NCI-H774 (cell line): ENCODE measurements around the gene MCRIP1.

Source experiments
- DNase-seq: peaks from one replicate; lab custom pipeline; 2025; lab: John Stamatoyannopoulos, UW

MCRIP1 gene

DNA sequence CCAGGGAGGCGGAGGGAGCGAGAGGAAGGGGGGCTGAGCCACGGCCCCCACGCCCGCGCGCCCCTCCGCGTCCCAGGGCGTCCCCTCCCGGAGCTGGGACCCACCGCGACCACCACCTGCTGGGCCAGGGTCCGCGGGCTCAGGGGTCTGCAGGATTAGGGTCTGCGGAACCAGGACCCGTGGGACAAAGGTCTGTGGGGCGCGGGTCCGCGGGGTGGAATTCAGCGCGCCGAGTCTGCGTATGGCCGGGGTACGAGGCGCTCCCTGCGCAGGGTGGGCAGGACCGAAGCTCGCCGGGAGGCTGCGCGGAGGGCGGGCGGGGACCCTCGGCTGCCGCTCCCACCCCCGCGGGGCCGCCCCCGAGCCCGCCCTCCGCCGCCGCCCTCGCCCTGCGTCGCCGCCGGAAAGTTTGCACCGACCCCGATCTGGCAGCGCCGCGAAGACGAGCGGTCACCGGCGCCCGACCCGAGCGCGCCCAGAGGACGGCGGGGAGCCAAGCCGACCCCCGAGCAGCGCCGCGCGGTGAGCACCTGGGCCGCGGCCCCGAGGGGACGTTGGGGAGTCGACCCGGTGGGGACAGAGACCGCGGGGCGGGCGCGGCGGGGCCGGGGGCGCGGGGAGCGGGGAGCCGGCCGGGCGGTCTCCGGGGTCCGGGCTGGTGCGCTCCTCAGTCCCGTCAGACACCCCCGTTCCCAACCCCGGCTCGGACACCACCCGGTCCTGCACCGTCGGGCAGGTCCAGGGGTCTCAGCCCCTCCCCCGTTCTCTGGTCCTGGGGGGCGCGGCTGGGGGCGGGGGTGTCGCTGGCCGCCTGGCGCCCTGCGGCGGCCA lies 29.1 kb downstream of the MCRIP1 start, which contains the start of gene GCGR:
GCGR (plus strand) TSS at position 423 of the 831 bp plus-strand sequence. CDS start 4,869 bp downstream, outside the sequence.
- DNase-seq: no peak

DNA sequence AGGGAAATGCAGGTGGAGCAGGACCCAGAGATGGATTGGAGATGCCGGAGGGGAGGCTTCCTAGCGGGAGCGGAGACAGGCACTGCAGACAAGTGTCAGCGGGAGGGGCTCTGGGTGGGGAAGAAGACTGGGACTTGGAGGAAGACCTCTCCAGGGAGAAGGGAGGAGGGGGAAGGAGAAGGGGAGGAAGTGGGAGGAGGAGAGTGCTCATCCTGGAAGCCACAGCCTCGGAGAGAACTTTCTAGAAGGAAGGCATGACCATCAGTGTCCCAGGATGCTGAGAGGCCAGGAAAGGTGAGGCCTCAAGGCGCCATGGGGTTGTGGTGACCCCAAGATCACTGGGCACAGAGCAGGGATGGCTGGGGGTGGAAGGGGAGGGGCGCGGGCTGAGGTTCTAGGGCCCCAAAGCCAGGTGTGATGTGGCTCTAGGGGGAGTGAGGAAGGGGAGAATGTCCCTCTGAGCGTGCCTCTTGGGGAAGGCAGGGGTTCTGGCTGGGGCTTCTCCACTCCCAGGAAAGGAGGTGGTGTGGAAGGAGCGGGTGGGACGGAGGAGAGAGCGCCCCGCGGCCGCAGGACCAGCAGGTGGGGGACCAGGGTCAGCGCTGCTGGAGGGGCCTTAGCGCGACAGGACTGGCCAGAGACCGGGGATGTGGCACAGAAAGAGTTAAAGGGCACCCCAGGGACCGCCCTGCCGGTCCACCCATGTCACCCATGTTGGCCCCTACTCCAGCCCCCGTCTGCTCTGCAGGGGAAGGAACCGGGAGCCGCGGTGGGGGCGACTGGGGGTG lies 30.0 kb downstream of the MCRIP1 start:
- no peak for DNase-seq

DNA sequence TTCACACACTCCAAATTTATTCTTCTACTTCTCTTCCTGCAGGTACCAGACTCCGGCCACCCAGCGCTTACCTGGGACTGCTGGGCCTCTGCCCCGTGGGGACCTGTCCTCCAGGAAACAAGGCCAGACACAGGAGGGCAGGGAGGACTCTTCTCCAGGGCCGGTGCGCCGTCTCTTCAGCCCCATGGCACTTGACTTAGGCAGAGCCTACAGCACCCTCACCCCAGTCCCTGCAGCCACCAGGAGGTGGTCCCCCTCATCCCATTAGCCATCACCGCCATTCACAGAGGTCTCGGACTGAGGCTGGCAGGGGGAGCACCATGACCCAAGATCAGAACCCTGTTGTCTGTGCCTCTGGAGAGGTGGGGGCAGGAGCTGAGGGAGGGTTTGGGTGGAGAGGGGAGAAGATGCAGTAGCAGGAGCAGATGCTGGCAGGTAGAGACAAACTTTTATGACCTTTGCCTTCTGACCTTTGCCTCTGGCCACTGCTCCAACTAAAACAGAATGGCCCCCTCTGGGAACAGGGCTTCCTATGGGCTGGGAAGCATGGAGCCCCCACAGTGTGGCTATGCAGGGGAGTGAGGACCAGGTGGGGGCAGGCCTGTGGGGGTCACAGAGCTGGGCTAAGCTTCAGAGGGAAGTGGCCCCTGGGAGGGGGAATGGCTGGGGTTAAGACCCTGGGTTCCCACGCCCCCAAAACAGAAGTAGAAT lies 30.9 kb downstream of the MCRIP1 start:
- DNase-seq: no peak

DNA sequence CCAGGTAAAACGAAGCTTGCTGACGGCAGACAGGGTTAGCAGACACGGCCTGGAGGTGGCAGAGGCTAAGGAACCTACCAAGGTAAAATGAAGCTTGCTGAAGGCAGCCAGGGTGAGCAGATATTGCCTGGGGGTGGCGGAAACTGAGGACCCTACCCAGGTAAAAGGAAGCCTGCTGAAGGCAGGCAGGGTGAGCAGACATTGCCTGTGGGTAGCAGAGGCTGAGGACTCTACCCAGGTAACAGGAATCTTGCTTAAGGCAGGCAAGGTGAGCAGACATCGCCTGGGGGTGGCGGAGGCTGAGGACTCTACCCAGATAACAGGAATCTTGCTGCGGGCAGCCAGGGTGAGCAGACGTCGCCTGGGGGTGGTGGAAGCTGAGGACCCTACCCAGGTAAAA lies 31.8 kb downstream of the MCRIP1 start:
- DNase-seq: no peak

DNA sequence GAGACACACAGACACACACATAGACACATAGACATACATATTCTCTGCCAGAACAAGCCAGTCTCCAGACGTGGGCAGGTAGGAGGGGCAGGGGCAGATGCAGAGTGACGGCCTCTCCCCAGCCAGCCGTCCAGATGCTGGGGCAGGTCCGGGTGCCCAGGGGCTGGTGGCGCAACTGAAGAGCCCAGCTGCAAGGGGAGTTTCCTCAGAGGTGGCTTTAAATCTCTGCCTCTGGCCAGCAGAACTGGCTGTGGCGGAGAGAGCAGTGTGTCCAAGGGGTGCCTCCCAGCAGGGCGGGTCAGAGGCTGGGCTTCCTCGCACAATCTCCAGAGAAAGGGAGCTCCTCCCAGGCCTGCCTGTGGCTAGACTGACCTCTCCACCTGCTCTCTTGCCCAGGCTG lies 38.6 kb downstream of the MCRIP1 start:
- peak; percentile 28 for DNase-seq

DNA sequence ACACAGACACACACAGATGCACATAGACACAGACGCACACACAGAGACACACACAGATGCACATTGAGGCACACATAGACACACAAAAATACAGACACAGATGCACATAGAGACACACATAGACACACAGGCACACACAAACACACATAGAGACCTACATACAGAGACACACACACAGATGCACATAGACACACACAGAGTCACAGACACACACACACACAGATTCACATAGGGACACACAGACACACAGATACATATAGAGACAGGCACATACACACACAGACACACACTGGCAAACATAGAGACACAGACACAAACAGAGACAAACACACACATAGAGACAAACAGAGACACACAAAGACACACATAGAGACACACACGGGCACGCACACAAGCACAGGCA lies 39.0 kb downstream of the MCRIP1 start:
- no peak for DNase-seq

DNA sequence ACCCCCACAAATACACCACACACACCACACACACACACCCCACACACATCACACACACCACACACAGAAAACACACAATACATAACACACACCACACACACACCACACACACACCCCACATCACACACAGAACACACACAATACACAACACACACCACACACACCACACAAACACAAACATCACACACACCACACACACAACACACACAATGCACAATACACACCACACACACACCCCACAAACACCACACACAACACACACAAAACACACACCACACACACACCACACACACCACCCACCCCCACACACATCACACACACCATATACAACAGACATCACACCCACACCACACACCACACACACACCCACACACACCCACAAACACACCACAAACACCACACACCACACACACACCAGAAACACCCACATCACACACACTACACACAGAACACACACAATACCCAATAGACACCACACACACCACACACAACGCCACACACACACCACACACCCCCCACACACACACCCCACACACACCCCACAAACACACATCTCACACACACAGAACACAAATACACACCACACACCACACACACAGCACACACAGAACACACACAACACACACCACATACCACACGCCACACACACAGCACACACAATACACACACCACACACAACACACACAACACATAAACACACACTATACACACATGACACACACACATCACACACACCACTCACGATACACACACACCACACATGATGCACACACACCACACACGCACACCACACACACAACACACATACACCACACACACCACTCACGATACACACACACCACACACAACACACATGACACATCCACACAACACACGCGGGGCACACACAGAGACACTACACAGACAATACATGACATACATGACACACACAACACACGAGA lies 40.1 kb downstream of the MCRIP1 start:
- no peak for DNase-seq
